OCI-LY3 (cell line): ENCODE measurements around the gene RSL1D1.
"Not testable (repeated sequence)": the region's sequence is repeated elsewhere in the genome, so short reads cannot be mapped to it uniquely, and the experiment has no call there.

Source experiments
- H2AFZ ChIP-seq: fragments of 200-600, 300-600 bp; shearing (Covaris generic); 2 replicates; pipeline ENCODE4 v1.6.0; 2014; ENCODE audit warnings: antibody characterized with exemption, low read depth, low read length
- H3K27ac ChIP-seq: fragments of 200-600, 300-600 bp; sonication (generic); 2 replicates; pipeline ENCODE4 v1.5.1; 2014; ENCODE audit warnings: mild to moderate bottlenecking, low read length, moderate library complexity, mixed read lengths
- H3K27me3 ChIP-seq: fragments of 200-600, 300-600 bp; sonication (generic); 2 replicates; pipeline ENCODE4 v1.6.1; 2014; ENCODE audit warnings: low read depth, low read length, mixed read lengths
- H3K36me3 ChIP-seq: fragments of 200-600, 300-600 bp; sonication (generic); replicated peaks from 2 replicates; pipeline ENCODE3; 2014; ENCODE audit warnings: low read depth, low read length, mixed read lengths
- H3K4me1 ChIP-seq: fragments of 300-600, 200-600 bp; sonication (generic); 2 replicates; pipeline ENCODE4 v1.6.1; 2014; ENCODE audit warnings: low read length, mixed read lengths
- H3K4me2 ChIP-seq: fragments of 200-600, 300-600 bp; sonication (generic); 2 replicates; pipeline ENCODE4 v1.6.1; 2014; ENCODE audit warnings: low read length, mixed read lengths
- H3K4me3 ChIP-seq: fragments of 300-600, 200-600 bp; sonication (generic); 2 replicates; pipeline ENCODE4 v1.5.1; 2014; ENCODE audit warnings: antibody characterized with exemption, mild to moderate bottlenecking, low read length, moderate library complexity
- H3K79me2 ChIP-seq: fragments of 300-600, 200-600 bp; shearing (Covaris generic); 2 replicates; pipeline ENCODE4 v1.6.1; 2014; ENCODE audit warnings: mild to moderate bottlenecking, low read length, mixed read lengths
- H3K9ac ChIP-seq: fragments of 300-600, 200-600 bp; shearing (Covaris generic); 2 replicates; pipeline ENCODE4 v1.6.0; 2014; ENCODE audit warnings: mild to moderate bottlenecking, low read length, moderate library complexity
- H3K9me3 ChIP-seq: fragments of 200-600, 300-600 bp; shearing (Covaris generic); 2 replicates; pipeline ENCODE4 v1.6.1; 2014; ENCODE audit warnings: low read length, mixed read lengths; ENCODE audit not compliant: insufficient read depth
- H4K20me1 ChIP-seq: fragments of 200-600, 300-600 bp; sonication (generic); 2 replicates; pipeline ENCODE4 v1.6.1; 2016; ENCODE audit warnings: low read length, mixed read lengths; ENCODE audit not compliant: insufficient read depth
- CTCF ChIP-seq: fragments of 200-600, 300-600 bp; sonication (generic); IDR thresholded peaks from 2 replicates; pipeline ENCODE4 v1.5.1; 2014; ENCODE audit warnings: antibody characterized with exemption, low read length, low read depth
- EZH2phosphoT487 ChIP-seq: fragments of 200-600 bp; shearing (Covaris generic); IDR thresholded peaks from 2 replicates; pipeline ENCODE4 v1.6.1; 2018; ENCODE audit warnings: antibody characterized with exemption, mixed run types, low read depth

Gene RSL1D1

GRCh38 chr16:11792410-11793241 is 58.7 kb downstream of the RSL1D1 start:
- peak overlapping the region; percentile 12; the same call in 1 of the 2 replicates for H3K27ac ChIP-seq
- peaks cover 95% of the 10 kb centered on the region for H3K79me2 ChIP-seq
- peaks cover 32% of the 10 kb centered on the region for H4K20me1 ChIP-seq
- no peak overlapping the region; the same call in 1 of the 2 replicates for H3K9ac ChIP-seq
- H3K4me3 ChIP-seq: no peak overlapping the region
- peaks cover 39% of the 10 kb centered on the region for H3K36me3 ChIP-seq
- H3K4me1 ChIP-seq: peaks cover 57% of the 10 kb centered on the region
- no peaks in the 10 kb centered on the region for H3K27me3 ChIP-seq
- H3K9me3 ChIP-seq: no peaks in the 10 kb centered on the region
- H2AFZ ChIP-seq: no peak overlapping the region
- no peak for TF ChIP-seq CTCF
- TF ChIP-seq EZH2phosphoT487: no peak
- H3K4me2 ChIP-seq: peak overlapping the region; percentile 87; the same call in 1 of the 2 replicates

DNA sequence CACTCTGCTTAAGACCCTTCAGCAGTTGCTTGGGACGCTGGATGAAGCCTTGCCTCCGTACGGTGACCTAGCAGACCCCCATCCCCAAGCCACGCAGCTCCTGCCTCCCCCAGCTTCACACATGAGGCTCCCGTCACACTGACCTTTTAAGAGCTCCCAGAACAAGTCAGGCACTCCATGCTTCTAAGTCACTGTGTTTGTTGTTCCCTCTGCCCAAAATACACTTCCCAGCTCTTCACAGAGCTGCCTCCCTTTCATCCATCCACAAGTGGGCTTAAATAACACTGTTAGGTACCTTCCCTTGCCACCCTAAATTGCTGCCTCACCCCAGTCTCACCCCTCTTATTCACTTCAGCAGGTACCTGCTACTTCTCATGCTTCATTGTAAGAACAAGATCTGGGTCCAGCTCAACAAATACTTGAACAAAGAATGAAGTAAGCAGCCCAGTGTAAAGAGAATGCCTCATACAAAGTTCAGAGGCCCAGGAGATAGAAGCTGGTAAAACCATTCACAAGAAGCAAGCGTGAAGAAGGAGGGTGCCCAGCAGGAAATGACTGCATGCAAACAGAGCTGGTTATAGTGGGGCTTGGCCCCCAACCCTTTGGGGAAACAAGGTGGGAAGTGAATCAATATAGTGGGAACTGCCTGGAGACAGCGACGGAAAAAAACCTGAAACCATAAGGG is 60.1 kb downstream of the RSL1D1 start:
- Histone ChIP-seq H3K4me1 (peaks cover 69% of the 10 kb centered on the region), H3K36me3 (peaks cover 39% of the 10 kb centered on the region), H3K4me3 (no peak overlapping the region), H3K79me2 (peaks cover 100% of the 10 kb centered on the region), H3K9me3 (no peaks in the 10 kb centered on the region), H3K9ac (no peak overlapping the region), H4K20me1 (peaks cover 32% of the 10 kb centered on the region), H3K27me3 (no peaks in the 10 kb centered on the region), H3K4me2 (peak overlapping the region; percentile 3; the same call in 1 of the 2 replicates), H3K27ac (peak overlapping the region; percentile 14; the same call in 1 of the 2 replicates), H2AFZ (no peak overlapping the region)
- TF ChIP-seq EZH2phosphoT487: no peak
- TF ChIP-seq CTCF: no peak

- H3K9me3 ChIP-seq: no peaks in the 10 kb centered on the region
- no peak overlapping the region for H3K4me2 ChIP-seq
- H3K4me1 ChIP-seq: peaks cover 70% of the 10 kb centered on the region
- TF ChIP-seq EZH2phosphoT487: no peak
- no peak for TF ChIP-seq CTCF
- peaks cover 91% of the 10 kb centered on the region for H3K79me2 ChIP-seq
- H2AFZ ChIP-seq: no peak overlapping the region
- no peak overlapping the region for H3K27ac ChIP-seq
- no peak overlapping the region for H3K4me3 ChIP-seq
- peaks cover 22% of the 10 kb centered on the region for H4K20me1 ChIP-seq
- H3K36me3 ChIP-seq: peaks cover 29% of the 10 kb centered on the region
- no peaks in the 10 kb centered on the region for H3K27me3 ChIP-seq
- H3K9ac ChIP-seq: no peak overlapping the region
These were observed 62.4 kb downstream of the RSL1D1 start for GRCh38 chr16:11788914-11789313.

- Histone ChIP-seq H3K27ac (peak overlapping the region; percentile 100), H3K79me2 (peaks cover 76% of the 10 kb centered on the region), H3K4me2 (peak overlapping the region; percentile 37), H3K4me1 (peaks cover 76% of the 10 kb centered on the region), H3K36me3 (peaks cover 17% of the 10 kb centered on the region), H3K9ac (peak overlapping the region; percentile 31; the same call in 1 of the 2 replicates), H3K4me3 (peak overlapping the region; percentile 24)
- H3K9me3 ChIP-seq, H2AFZ ChIP-seq, H4K20me1 ChIP-seq, H3K27me3 ChIP-seq: not testable (repeated sequence)
These were observed 66.3 kb downstream of the RSL1D1 start for GRCh38 chr16:11784980-11785599.

DNA sequence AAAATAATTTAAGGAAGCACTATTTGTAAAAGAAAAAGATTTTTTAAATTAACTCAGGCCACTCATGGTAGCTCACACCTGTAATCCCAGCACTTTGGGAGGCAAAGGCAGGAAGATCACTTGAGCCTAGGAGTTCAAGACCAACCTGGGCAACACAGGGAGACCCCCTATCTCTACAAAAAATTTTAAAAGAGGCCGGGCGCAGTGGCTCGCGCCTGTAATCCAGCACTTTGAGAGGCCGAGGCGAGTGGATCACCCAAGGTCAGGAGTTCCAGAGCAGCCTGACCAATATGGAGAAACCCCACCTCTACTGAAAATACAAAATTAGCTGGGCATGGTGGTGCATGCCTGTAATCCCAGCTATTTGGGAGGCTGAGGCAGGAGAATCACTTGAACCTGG is 67.0 kb downstream of the RSL1D1 start:
- H4K20me1 ChIP-seq, H3K9me3 ChIP-seq, H2AFZ ChIP-seq, H3K27me3 ChIP-seq: not testable (repeated sequence)
- Histone ChIP-seq H3K27ac (peak overlapping the region; percentile 100), H3K4me2 (peak overlapping the region; percentile 63), H3K4me3 (peak overlapping the region; percentile 22; the same call in 1 of the 2 replicates), H3K36me3 (peaks cover 18% of the 10 kb centered on the region), H3K79me2 (peaks cover 76% of the 10 kb centered on the region), H3K4me1 (peaks cover 83% of the 10 kb centered on the region), H3K9ac (peak overlapping the region; percentile 92)
